Measurements from ENCODE around the gene PPP4R3B. TPM values are rescaled to one million over a fixed set of nuclear protein-coding genes. Genes with fewer than 3 reads are reported as not detected.

The PPP4R3B gene
- total and polyA plus RNA-seq, 2 experiments from 2014 or later = 25.6 to 56.6 TPM

GRCh38 chr2:55567298-55567697 is 50.1 kb downstream of the PPP4R3B start (continued):
- TF ChIP-seq CTCF (conservative IDR thresholded peaks at IDR 0.05; ENCODE audit: low read depth in 2 of 2) = no peak
- TF ChIP-seq STAT1 (IDR thresholded peaks at IDR 0.05; ENCODE audit: unreplicated experiment) = no peak
- no peak for TF ChIP-seq EZH2 (IDR thresholded peaks at IDR 0.05; ENCODE audit: low read depth, unreplicated experiment)
- TF ChIP-seq ZNF114 (CRISPR knock-in tag; IDR thresholded peaks at IDR 0.05) = no peak

- Histone ChIP-seq H3K9me2 (ENCODE audit: insufficient read depth) (no peaks in the 10 kb centered on the region; the same call in 1 of the 2 replicates), H4K20me1 (replicated peaks; ENCODE audit: insufficient read depth) (no peaks in the 10 kb centered on the region), H3K36me3 (ENCODE audit: insufficient read depth) (peaks cover 22% of the 10 kb centered on the region), H3K27me3 (ENCODE audit: insufficient read depth) (no peaks in the 10 kb centered on the region), H3K4me3 (no peak overlapping the region), H3K4me1 (ENCODE audit: insufficient read depth) (no peaks in the 10 kb centered on the region), H3K27ac (ENCODE audit: low read depth) (no peak overlapping the region), H2AFZ (no peak overlapping the region), H3F3A (replicated peaks; ENCODE audit: low read depth) (no peaks in the 10 kb centered on the region), H3K4me2 (no peak overlapping the region), H3K79me2 (replicated peaks; ENCODE audit: insufficient read depth) (no peaks in the 10 kb centered on the region)
- Mint-ChIP-seq H3K27me3 (ENCODE audit: insufficient read depth, low read depth, poor library complexity) (no peaks in the 10 kb centered on the region), H3K36me3 (ENCODE audit: low read depth) (peaks cover 51% of the 10 kb centered on the region), H3K27ac (no peak overlapping the region), H3K4me1 (no peaks in the 10 kb centered on the region; the same call in 2 of the 3 replicates), H3K4me3 (no peak overlapping the region), H3K9me3 (peaks cover 20% of the 10 kb centered on the region)
- DNase-seq (ENCODE audit: low spot score) (no peak), ATAC-seq (no peak)
- no peak for TF ChIP-seq CTCF (conservative IDR thresholded peaks at IDR 0.05; ENCODE audit: low read depth in 2 of 2)
- no peak for TF ChIP-seq ZNF462 (CRISPR knock-in tag; IDR thresholded peaks at IDR 0.05)
- TF ChIP-seq EZH2 (IDR thresholded peaks at IDR 0.05; ENCODE audit: low read depth, unreplicated experiment) = no peak
- TF ChIP-seq POLR2AphosphoS5 (IDR thresholded peaks at IDR 0.05; ENCODE audit: low read depth) = no peak
- TF ChIP-seq EZH2phosphoT487 (IDR thresholded peaks at IDR 0.05; ENCODE audit: unreplicated experiment) = no peak
- TF ChIP-seq NANOG (IDR thresholded peaks at IDR 0.05; ENCODE audit: borderline replicate concordance) = no peak
- TF ChIP-seq ZNF114 (CRISPR knock-in tag; IDR thresholded peaks at IDR 0.05) = no peak
- no peak for TF ChIP-seq ZNF331 (CRISPR knock-in tag; IDR thresholded peaks at IDR 0.05; ENCODE audit: low read depth)
Measured at GRCh38 chr2:55565613-55566012, 51.8 kb downstream of the PPP4R3B start.

All from GM23338 (cell line).